Activated CD4-positive, alpha-beta T cell treated with anti-CD3 and anti-CD28 coated beads for 48 hours (primary cell): ENCODE data around the gene APOH.

Source experiments
- DNase-seq: peaks from one replicate; pipeline ENCODE4 v3.0.0-alpha.2; 2020

The APOH gene

DNA sequence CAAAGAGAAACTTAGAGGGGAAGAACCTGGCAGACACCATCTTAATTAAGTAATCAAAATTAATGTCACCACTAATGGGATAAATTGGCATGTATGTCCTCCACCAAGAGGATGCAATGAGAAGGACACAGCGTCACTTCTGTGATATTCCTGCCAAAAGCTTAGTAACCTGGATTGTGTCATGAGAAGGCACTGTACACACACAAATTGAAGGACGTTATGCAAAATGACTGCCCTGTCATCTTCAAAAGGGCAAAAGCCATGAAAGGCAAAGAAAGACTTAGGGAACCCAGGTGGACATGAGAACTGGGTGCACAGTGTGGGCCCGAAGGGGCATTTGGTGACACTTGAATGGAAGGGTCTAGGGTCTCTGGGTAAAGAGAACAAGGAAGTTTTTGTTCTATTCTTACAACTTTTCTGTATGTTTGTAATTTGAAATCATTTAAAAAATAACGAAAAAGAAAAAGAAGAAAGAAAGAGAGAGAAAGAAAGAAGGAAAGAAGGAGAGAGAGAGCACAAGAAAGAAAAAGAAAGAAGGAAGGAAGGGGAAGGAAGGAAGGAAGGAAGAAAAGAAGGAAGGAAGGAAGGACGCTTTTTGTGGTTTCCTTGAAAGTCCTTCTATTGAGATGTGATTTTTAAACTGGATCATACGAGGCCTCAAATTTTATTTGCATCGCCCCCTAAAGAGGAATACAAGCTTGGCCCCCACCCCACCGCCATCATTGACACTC, 4.0 kb upstream of the APOH start:
- no peak for DNase-seq

DNA sequence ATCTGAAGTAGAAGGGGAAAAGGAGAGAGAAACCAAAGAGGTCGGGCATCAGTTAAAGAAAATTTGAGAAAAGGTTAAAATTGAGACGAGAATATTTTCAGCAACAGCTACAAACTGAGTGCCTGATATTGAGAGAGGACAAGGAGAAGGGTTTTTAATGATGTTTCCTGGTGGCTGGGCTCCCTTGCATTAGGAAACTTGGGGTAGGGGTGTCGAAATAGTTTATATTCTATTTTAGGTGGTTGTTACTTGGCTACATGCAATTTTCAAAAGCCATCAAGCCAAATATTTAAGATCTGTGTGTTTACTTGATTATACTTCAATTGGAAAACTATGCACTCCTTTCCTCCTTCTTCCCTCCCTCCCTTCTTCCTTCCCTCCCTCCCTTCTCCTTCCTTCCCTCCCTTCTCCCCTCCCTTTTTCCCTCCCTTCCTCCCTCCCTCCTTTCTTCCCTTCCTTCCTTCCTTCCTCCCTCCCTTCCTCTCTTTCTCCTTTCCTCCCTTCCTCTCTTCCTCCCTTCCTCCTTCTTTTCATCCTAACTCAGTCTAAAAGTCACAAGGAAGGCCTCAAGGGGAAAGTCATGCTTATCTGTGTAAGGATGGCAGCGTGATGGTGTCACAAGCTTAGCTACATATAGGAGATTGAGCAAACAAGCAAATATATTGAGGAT, 1.8 kb upstream of the APOH start:
- no peak for DNase-seq

DNA sequence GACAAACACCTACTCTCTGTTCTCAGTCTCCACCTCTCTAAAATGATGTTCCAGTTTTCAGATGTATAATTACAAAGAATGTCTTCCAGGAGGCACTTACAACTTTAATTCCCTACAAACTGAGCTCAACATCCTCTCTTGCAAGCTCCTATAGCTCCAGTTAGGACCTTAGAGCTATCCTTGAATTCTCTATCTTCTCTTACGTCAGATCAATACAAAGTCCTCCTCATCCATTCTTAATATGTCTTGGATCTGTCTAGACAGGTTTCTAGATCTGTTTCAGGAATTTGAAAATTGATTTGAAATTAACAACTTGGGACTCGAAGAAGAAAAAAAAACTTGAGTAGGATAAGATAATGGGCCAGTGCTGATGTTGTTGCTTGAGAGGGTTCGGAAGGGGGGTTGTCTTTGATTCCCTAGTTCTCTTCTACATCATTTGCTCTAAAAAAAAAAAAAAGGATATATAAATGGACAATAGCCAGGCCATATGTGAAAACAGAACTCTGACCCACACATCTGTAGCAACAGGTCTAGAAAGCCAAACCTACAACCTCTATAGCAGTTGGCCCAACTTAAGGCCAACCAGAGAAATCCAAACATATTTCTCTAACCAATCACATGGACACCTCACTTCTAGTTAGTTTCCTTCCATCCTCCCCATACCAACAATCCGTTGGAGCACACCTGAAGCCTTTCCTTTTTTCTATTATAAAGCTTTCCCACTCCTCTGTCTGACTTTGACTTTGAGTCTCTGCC, 746 bp upstream of the APOH start:
- no peak for DNase-seq

DNA sequence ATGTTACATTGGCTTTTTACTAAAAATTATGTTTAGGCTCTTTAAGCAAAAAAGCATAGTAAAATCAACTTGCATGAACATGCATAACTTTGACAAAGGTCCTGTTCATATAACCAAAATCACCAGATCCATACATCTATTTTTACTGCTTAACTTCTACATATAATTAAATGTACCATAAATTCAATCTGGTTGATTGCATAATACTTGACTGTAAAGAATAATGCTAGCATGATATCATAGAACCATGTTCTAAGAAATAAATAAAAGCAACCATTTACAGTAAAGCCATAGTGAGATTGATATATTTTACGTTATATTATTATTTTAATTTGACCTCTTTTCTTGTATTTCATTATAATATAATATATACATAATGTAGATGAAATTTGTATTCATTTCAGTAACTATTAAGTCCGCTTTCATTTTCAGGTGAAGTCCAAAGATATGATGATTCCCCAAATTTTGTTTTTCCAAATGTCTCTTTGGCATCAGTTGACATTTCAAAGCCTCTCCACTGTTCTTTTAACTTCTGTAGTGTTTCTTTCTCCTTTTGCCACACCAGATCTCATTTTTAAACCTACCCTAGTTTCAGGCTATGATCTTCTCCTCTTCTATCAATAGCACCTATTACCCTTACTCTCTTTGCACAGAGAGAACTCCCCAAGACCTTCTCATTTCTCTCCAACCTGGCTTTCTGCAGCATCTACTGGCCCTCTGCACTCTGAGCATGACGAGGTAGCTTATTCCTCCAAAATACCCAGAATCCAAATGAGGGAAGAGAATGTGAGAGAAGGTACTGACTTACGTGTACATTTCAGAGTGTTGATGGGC, 1.8 kb downstream of the APOH start:
- no peak for DNase-seq

DNA sequence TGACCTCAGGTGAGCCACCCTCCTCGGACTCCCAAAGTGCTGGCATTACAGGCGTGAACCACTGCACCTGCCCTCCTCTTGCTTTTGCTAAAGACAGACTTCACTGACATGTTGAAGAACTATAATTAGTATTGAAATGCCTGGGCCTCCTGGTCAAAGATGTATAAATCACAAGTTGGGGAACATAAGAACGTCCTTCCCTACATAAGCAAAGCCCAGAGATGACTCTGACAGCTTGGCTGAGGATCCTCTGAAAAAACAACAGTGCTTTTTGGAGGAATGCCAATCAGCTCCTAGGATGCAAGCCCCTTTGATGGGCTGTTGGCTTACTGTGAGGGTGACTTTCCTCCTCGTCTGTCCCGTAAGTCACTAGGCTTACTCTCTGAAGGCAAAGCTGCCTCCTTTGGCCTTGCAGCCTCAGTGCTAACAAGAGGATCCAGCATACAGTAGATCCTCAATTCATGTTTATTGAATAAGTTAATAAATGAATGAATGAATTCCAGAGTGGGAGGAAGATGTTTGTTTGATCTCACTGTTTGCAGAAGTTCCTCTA, 6.3 kb downstream of the APOH start:
- no peak for DNase-seq

DNA sequence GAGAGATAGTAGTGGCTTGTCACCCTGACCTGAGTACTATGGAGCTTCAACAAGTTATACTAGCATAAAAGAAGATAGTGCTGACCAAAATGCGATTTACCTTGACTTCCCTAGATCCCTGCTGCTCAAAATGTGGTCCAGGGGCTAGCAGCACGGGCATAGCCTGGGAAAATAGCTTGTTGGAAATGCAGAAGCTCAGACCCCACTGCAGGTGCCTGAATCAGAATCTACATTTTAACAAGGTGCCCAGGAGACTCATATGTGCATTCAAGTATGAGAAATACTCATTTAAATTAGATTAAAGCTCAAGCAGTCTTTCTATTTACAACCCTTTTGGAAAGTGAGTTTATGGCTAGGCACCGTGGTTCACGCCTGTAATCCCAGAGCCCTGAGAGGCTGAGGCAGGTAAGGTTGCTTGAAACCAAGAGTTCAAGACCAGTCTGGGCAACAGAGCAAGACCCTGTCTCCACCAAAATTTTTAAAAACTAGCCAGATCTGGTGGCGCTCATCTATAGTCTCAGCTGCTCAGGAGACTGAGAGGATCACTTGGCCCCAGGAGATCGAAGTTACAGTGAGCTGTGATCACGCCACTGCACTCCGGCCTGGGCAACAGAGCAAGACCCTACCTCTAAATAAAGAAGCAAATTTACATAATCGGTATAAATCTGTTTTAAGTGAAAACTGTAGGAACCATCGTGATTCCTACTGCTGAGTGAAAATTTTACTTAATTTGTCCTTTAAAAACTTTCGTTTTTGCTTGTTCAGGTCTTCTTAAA, 7.3 kb downstream of the APOH start:
- DNase-seq: no peak

DNA sequence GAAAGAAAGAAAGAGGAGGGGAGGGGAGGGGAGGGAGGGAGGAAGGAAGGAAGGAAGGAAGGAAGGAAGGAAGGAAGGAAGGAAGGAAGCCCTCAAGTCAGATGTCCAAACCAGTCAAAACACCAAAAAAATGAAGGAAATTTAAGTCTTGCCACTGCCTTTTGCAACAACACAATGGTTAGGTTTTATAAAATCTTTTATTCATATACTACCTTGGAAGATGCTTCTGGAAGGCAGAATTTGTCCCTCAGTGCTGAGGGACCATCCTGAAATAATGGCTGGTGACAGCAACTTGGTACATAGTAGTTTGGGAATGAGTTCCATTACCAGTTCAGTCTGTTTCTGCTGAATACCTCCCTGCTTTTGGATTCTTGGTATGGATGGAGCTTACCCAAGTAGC, 7.9 kb downstream of the APOH start:
- no peak for DNase-seq

DNA sequence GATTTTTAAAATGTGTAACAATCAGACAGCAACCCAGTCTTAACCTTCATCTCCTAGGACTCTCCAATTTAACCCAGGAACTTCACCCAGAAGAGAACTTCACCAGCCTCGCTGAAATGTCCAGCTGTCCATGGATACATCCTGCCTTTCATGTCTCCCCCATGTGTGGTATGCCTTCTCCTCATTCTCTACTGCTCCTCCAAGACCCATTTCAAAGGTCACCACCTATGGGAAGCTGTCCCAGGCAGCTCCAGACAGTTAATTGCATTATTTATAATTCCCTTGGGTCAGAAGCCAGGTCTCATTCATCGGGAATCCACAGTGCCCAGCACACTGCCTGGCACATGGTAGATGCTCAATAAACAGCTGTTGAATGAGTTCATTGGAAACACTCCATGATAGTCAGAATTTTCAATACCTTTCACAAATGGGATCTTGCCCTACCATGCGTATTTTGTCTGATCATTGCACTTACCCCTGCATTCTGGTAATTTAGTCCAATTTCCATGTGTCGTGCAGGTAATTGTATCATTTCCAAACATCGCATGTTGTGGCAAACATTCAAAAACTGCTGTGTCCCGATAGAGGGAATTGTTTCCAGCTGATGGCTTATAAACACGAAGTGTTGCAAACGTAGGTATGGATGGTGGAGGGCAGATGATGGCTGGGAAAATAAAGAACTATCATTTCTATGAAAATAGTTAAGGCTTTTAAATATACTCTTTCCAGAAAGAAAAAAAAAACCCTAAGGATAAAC, 9.0 kb downstream of the APOH start:
- no peak for DNase-seq

DNA sequence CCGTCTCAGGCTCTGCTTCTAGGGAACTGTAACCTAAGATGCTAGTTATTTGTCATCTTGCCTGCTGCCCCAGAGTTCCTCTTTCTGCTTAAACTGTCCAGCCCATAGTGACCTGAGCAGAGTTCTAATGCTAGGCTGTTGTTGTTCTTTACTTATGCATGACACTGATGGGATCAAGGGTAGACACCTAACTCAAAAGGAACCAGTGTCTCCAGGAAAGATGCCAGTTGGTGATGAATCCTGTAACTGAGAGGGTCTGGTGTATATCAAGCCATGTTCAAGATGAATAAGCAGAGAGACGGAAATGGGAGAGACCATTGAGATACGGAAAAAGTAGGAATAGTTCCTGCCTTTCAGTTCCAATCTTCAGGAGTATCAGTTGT, 13.7 kb downstream of the APOH start:
- DNase-seq: no peak

DNA sequence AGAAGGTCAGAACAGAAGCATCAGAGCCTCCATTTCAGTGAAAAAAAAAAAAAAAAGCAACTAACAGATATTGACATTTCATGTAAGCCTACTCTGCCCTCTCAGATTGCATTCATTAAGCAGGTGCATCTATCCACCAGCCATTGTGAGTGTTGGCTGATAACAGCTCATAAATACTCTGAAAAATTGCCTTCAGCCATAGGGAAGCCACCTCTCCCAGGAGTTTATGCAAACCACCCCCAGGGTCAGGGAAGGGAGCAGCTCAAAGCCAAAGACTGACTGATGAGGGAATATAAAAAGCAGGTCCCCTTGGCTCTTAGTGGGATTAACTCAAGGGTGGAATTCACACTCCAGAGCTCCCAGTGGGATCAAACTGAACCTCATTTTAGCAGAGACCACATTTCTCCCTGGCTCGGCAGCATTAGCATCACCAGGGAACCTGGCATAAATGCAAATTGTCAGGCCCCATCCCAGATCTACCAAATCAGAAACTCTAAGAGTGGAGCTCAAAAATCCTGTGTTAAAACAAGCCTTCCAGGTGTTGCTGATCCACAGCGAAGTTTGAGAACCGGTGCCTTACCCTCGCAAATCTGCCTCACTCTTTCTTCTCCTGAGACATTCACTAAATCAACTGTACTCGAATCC, 14.2 kb downstream of the APOH start:
- no peak for DNase-seq

DNA sequence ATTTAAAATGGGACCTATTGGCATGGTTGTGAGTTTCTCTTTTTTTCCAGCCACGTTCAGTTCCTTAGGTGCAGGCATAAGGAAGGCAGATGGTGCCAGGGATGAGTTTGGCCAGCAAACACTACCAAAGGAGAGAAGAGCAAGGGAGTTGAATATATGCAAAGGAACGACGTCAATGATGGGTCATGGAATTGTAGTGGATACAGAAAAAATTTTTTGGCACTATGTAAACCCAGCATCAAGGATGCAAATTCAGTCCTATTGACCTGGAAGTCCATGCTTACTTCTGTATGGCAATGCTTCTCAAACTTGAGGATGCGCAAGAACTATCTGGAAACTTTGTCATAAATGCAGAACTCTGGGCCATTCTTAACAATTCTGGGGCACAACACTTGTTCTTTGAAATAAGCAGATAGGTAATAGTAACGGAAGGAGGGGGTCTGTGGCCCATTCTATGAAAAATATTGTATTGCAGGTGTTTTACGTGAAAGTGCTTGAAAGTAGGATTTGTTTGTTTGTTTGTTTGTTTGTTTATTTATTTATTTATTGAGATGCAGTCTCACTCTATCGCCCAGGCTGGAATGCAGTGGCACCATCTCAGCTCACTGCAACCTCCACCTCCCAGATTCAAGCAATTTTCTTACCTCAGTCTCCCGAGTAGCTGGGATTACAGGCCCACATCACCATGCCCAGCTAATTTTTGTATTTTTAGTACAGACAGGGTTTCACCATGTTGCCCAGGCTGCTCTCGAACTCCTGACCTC, 18.0 kb downstream of the APOH start:
- no peak for DNase-seq

DNA sequence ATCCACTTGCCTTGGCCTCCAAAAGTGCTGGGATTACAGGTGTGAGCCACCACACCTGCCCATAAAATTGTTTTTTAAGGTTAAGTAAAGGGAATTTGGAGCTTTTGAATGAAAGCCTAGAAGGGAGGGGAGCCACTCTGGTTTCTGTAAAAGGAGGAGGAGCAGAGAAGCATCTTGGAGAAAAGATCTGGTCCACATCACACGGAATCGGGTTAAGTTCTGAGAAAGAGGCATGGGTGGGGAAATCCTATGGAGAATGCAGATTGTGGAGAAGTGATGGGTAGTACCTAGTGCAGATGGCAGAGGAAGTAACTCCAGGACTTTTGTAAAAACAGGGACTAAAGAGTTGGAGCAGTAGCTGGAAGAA, 19.0 kb downstream of the APOH start:
- DNase-seq: no peak

DNA sequence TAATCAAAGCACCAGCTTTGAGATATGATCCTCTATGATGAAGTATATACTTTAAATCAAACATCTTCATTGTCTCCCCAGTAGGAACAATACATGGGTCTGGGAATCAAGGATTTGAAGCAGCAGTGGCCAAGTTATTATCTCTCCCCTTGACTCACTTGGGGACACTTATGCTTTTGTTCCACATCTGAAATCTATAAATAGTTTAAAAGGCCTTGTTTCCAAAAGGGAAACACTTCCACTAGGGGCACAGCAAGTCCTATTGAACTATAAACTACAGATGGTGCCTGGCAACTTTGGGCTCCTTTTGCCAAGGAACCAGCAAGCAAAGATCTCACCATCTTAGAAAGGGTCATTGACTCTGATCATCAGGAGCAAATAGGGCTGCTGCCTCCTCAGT, 21.3 kb downstream of the APOH start:
- no peak for DNase-seq

DNA sequence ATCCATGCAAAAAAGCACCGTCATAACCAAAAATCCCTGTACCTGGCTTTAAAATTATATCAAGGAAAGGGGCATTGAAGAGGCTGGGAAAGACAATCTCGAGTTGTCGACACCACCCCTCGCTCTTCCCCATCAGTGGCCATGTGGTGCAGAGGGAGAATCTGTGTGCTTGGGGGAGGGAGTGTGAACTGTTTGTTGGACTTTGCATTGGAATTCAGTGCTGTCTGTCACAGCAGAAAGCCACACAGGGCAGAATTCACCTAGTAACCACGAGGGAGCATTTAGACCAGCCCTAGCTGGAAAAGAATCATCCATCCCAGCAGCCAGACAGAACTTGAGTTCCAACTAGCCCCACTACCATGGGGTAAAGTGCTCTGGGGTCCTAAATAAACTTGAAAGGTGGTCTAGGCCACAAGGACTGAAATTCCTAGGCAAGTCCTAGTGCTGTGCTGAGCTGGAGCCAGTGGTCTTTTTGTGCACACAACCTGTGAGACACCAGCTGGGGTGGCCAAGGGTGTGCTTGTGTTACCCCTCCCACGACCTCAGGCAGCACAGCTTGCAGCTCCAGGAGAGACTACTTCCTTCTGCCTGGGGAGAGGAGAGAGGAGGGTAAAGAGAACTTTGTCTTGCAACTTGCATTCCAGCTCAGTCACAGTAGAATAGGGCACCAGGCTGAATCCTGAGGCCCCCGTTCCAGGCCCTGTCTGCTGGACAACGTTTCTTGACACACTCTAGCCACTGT, 25.8 kb downstream of the APOH start:
- no peak for DNase-seq

DNA sequence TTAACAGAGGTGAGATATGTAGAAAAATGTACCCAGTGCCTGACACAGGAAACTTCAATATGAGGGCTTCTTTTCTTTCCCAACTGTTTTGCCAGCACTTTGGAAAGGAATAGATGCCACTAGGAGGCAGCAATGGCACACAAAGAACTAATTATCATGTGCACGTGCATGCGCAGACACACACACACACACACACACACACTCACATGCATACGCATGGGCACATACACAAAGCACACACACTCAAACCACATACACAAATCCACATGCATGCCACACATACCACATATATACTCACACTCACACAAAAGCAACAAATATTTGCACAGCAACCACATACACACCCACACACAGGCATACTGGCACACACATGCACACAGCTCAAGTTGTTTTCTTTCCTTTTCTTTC, 28.5 kb downstream of the APOH start:
- peak; percentile 63 for DNase-seq

DNA sequence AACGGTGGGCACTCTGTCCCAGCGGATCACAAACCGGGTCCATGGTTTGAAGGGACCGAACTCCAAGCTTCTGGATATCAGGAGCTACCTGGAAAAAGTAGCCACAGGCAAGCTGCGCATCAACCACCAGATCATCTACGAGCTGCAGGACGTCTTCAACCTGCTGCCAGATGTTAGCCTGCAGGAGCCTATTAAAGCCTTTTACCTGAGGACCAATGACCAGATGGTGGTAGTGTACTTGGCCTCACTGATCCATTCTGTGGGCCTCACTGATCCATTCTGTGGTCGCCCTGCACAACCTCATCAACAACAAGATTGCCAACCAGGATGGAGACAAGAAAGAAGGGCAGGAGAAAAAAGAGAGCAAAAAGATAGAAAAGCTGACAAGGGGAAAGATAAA, 31.0 kb downstream of the APOH start:
- no peak for DNase-seq

DNA sequence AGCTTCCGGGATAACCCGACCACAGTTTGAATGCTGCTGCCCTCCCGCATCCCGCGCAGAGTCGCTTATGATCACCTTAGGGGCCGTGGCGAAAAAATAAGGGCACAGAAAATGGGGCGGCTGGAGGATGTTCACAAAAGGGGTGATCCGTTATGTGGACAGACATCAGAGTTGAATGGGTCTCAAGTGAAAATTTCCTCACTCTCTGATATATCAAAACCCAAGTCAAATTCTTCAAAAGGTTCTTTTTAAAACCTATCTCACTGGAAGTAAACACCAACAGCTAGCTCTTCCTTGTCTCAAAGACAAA, 36.9 kb downstream of the APOH start:
- DNase-seq: no peak

DNA sequence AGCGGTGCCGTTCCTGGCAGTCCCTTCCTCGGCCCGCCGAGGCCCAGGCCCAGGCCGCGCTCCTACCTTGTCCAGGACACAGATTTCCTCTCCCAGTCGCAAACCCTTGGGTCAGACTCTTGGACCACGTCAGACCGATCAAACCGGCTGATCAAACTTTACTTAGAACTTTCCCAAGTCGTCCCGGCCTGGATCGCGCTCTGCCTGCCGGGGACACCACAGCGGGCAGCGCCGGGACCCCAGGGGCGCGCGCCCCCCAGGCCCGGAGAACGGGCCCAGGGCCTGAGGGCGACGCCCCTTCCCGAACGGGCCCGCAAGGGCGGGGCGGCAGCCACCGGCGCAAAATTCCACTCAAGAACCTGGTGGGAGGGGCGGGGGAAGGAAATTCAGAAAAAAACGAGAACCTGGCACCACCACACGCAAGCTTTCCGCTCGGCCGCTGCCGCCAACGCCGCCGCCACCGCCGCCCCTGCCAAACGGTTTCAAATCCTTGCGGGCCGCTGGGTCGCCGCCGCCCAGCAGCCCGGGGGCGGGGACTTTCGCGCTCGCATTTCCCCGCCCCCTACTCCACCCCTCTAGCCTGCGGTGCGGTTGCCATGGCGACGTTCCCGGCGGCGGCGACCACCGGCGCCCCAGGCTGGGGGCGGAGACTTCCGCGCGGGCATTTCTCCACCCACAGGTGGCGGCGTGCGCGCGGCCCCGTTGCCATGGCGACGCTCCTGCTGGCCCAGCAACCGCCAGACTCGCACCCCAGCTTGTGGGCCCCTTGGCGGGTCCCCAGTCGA, 37.4 kb downstream of the APOH start, which contains the start of gene CEP112:
Gene CEP112 (minus strand): TSS at position 541 of the 785 bp plus-strand sequence.
- DNase-seq: peak; percentile 85
